Osteocyte (in vitro differentiated cells): ENCODE measurements around the gene SIM2. TPM values are rescaled to one million over a fixed set of nuclear protein-coding genes. Genes with fewer than 3 reads are reported as not detected.

Source experiments
- DNase-seq: peaks from one replicate; pipeline ENCODE4 v3.0.0; 2021; ENCODE audit warnings: mixed read lengths; ENCODE audit not compliant: unreplicated experiment; ENCODE audit errors: extremely low spot score
- H3K27ac Mint-ChIP-seq: one replicate; pipeline ENCODE4 v1.8.0; 2021; ENCODE audit warnings: mild to moderate bottlenecking, mixed read lengths; ENCODE audit not compliant: unreplicated experiment
- H3K27me3 Mint-ChIP-seq: one replicate; pipeline ENCODE4 v1.8.0; 2021; ENCODE audit warnings: mixed read lengths; ENCODE audit not compliant: unreplicated experiment
- H3K36me3 Mint-ChIP-seq: one replicate; pipeline ENCODE4 v1.8.0; 2021; ENCODE audit warnings: mixed read lengths; ENCODE audit not compliant: unreplicated experiment
- H3K4me1 Mint-ChIP-seq: one replicate; pipeline ENCODE4 v1.8.0; 2021; ENCODE audit warnings: mixed read lengths; ENCODE audit not compliant: unreplicated experiment
- H3K4me3 Mint-ChIP-seq: one replicate; pipeline ENCODE4 v1.8.0; 2021; ENCODE audit warnings: mild to moderate bottlenecking, moderate library complexity, mixed read lengths; ENCODE audit not compliant: unreplicated experiment
- H3K9me3 Mint-ChIP-seq: one replicate; pipeline ENCODE4 v1.8.0; 2021; ENCODE audit warnings: mixed read lengths; ENCODE audit not compliant: unreplicated experiment
- CTCF ChIP-seq: fragments of 200-600 bp; sonication (generic); IDR thresholded peaks from 2 replicates; pipeline ENCODE4 v1.5.0; 2021; ENCODE audit warnings: antibody characterized with exemption, mild to moderate bottlenecking, moderate library complexity
- total RNA-seq: library from RNA; stranded (reverse); gene quantifications from 2 replicates; pipeline ENCODE4 v1.2.1, GENCODE V29; 2021

Gene SIM2
- total RNA-seq, 1 donor from 2014 or later: 1.5 TPM

- peaks cover 13% of the 10 kb centered on the region for H3K4me1 Mint-ChIP-seq
- H3K4me3 Mint-ChIP-seq: no peak overlapping the region
- H3K36me3 Mint-ChIP-seq: no peaks in the 10 kb centered on the region
These were observed 6.6 kb upstream of the SIM2 start for GRCh38 chr21:36692114-36692834.

GRCh38 chr21:36692835-36693488, 6.0 kb upstream of the SIM2 start:
- Mint-ChIP-seq H3K4me3 (no peak overlapping the region), H3K4me1 (peaks cover 14% of the 10 kb centered on the region), H3K9me3 (peaks cover 4% of the 10 kb centered on the region), H3K27me3 (peaks cover 89% of the 10 kb centered on the region), H3K27ac (no peak overlapping the region), H3K36me3 (no peaks in the 10 kb centered on the region)
- no peak for DNase-seq
- peak; percentile 31 for TF ChIP-seq CTCF

More at GRCh38 chr21:36692114-36692834, 6.6 kb upstream of the SIM2 start:
- Mint-ChIP-seq H3K9me3 (peaks cover 4% of the 10 kb centered on the region), H3K27ac (no peak overlapping the region), H3K27me3 (peaks cover 91% of the 10 kb centered on the region)
- TF ChIP-seq CTCF: no peak
- DNase-seq: no peak

GRCh38 chr21:36693489-36694030, 5.4 kb upstream of the SIM2 start:
- no peak for DNase-seq
- H3K27me3 Mint-ChIP-seq: peaks cover 88% of the 10 kb centered on the region
- peaks cover 16% of the 10 kb centered on the region for H3K4me1 Mint-ChIP-seq
- no peak overlapping the region for H3K27ac Mint-ChIP-seq
- H3K9me3 Mint-ChIP-seq: peaks cover 4% of the 10 kb centered on the region
- no peak for TF ChIP-seq CTCF
- H3K4me3 Mint-ChIP-seq: no peak overlapping the region
- no peaks in the 10 kb centered on the region for H3K36me3 Mint-ChIP-seq

- Mint-ChIP-seq H3K27me3 (peaks cover 85% of the 10 kb centered on the region), H3K36me3 (no peaks in the 10 kb centered on the region), H3K4me3 (no peak overlapping the region), H3K4me1 (peaks cover 16% of the 10 kb centered on the region), H3K27ac (no peak overlapping the region), H3K9me3 (peaks cover 2% of the 10 kb centered on the region)
- no peak for TF ChIP-seq CTCF
- DNase-seq: no peak
These were observed 4.8 kb upstream of the SIM2 start for GRCh38 chr21:36694031-36694515.
